Nephron progenitor cell (in vitro differentiated cells): ENCODE data around the gene MAN1C1.

Experiments used
- DNase-seq: peaks from one replicate; pipeline ENCODE4 v3.0.0; 2021
- H3K27ac Mint-ChIP-seq: 2 replicates; pipeline ENCODE4 v1.8.0; 2021; ENCODE audit warnings: mild to moderate bottlenecking, moderate library complexity, mixed read lengths
- H3K27me3 Mint-ChIP-seq: 2 replicates; pipeline ENCODE4 v1.8.0; 2021; ENCODE audit warnings: mild to moderate bottlenecking, low read depth, mixed read lengths; ENCODE audit not compliant: poor library complexity
- H3K36me3 Mint-ChIP-seq: 2 replicates; pipeline ENCODE4 v1.8.0; 2021; ENCODE audit warnings: low read depth, mixed read lengths
- H3K4me1 Mint-ChIP-seq: 2 replicates; pipeline ENCODE4 v1.8.0; 2021; ENCODE audit warnings: mixed read lengths
- H3K4me3 Mint-ChIP-seq: 2 replicates; pipeline ENCODE4 v1.8.0; 2021; ENCODE audit warnings: mild to moderate bottlenecking, moderate library complexity, mixed read lengths
- H3K9me3 Mint-ChIP-seq: 2 replicates; pipeline ENCODE4 v1.8.0; 2021; ENCODE audit warnings: mild to moderate bottlenecking, moderate library complexity, mixed read lengths
- TF ChIP-seq, protein P1 (sequence below): fragments of 200-600 bp; sonication (generic); IDR thresholded peaks from 2 replicates; pipeline ENCODE4 v1.5.0; 2021; ENCODE audit warnings: antibody characterized with exemption

MAN1C1 gene

DNA sequence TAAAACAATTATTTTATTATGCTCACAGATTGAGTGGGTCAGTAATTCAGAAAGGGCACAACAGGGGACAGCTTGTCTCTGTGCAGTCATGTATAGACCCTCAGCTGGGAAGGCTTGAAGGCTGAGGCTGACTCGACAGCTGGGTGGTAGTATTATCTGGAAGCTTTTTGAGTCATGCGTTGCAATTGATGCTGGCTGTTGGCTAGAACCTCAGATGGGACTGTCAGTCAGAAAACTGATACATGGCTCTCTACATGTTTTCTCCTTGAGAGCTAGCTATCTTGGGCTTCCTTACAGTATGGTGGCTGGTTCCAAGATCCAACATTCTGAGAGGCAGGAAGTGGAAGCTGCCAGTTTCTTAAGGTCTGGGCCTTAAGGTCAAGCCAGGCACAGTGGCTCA, 121.9 kb downstream of the MAN1C1 start:
- no peak overlapping the region for H3K4me3 Mint-ChIP-seq

DNA sequence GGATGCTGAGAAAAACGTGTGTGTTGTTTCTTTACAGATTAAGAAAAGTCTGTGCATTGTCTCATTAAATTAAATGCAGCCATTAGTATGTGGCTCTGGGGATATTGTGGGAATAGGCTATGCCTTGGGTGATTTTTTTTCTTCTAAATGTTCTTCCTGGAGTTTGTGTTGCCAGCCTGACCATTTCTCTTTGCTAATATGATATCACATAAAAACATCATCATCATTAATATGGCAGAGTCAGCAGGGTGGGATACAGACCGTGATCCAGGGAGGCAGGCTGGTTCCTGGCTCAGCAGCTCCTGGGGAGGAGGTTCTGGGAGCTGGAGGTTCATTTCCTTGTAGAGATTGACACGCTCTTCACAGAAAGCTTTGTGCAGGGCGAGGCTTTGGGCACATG, 122.8 kb downstream of the MAN1C1 start:
- Mint-ChIP-seq H3K4me1 (peaks cover 49% of the 10 kb centered on the region), H3K9me3 (peaks cover 5% of the 10 kb centered on the region), H3K27me3 (peaks cover 26% of the 10 kb centered on the region), H3K36me3 (no peaks in the 10 kb centered on the region), H3K27ac (no peak overlapping the region), H3K4me3 (no peak overlapping the region)
- TF ChIP-seq, protein P1, sequence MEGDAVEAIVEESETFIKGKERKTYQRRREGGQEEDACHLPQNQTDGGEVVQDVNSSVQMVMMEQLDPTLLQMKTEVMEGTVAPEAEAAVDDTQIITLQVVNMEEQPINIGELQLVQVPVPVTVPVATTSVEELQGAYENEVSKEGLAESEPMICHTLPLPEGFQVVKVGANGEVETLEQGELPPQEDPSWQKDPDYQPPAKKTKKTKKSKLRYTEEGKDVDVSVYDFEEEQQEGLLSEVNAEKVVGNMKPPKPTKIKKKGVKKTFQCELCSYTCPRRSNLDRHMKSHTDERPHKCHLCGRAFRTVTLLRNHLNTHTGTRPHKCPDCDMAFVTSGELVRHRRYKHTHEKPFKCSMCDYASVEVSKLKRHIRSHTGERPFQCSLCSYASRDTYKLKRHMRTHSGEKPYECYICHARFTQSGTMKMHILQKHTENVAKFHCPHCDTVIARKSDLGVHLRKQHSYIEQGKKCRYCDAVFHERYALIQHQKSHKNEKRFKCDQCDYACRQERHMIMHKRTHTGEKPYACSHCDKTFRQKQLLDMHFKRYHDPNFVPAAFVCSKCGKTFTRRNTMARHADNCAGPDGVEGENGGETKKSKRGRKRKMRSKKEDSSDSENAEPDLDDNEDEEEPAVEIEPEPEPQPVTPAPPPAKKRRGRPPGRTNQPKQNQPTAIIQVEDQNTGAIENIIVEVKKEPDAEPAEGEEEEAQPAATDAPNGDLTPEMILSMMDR = no peak
- no peak for DNase-seq

More for the DNA sequence above, 121.9 kb downstream of the MAN1C1 start:
- Mint-ChIP-seq H3K9me3 (peaks cover 5% of the 10 kb centered on the region), H3K4me1 (peaks cover 41% of the 10 kb centered on the region), H3K27me3 (peaks cover 29% of the 10 kb centered on the region), H3K27ac (no peak overlapping the region), H3K36me3 (no peaks in the 10 kb centered on the region)
- TF ChIP-seq, protein P1 = no peak
- DNase-seq = no peak

DNA sequence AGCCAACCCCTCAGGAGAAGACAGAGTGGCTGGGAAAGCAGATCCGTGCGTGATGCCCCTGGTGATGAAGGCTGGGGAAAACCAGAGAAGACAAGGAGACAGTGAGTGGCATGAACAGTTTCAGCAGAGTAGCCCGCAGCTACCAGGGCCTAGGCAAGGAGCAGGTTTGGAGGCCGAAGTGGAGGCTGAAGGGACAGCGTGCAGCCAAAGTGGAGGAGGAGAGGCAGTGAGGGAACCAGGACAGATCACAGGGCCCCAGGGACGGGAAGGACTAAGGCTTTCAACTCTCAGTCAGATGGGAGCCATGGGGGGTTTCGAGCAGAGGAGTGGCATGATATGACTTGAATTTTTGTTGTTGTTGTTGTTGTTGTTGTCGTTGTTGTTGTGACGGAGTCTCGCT, 123.5 kb downstream of the MAN1C1 start:
- H3K9me3 Mint-ChIP-seq = peaks cover 5% of the 10 kb centered on the region
- H3K27me3 Mint-ChIP-seq = peaks cover 28% of the 10 kb centered on the region
- H3K36me3 Mint-ChIP-seq = no peaks in the 10 kb centered on the region
- no peak overlapping the region for H3K27ac Mint-ChIP-seq
- no peak for DNase-seq
- H3K4me3 Mint-ChIP-seq = no peak overlapping the region
- TF ChIP-seq, protein P1 = no peak
- peaks cover 48% of the 10 kb centered on the region for H3K4me1 Mint-ChIP-seq

DNA sequence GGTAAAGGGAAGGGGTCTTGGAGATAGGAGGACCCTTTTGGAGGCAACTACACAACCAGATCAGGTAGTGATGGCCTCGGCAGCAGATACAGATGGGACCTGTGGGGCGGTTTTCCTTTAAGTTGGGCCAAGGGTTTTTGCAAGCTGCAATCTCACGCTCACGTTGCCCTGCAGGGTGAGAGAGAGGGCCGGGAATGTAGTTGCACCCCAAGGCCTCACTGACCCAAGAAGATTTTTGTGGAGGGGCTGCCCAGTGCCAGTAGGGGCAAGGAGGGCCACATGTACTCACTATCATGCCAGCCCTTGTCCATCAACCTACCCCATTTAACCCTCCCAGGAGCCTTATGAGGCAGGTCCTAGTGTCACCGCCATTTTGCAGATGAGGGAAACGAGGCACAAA, 125.7 kb downstream of the MAN1C1 start:
- Mint-ChIP-seq H3K27me3 (peaks cover 29% of the 10 kb centered on the region), H3K36me3 (no peaks in the 10 kb centered on the region), H3K9me3 (peaks cover 5% of the 10 kb centered on the region), H3K4me3 (no peak overlapping the region), H3K4me1 (peaks cover 36% of the 10 kb centered on the region), H3K27ac (no peak overlapping the region)
- DNase-seq = no peak
- TF ChIP-seq, protein P1 = no peak

DNA sequence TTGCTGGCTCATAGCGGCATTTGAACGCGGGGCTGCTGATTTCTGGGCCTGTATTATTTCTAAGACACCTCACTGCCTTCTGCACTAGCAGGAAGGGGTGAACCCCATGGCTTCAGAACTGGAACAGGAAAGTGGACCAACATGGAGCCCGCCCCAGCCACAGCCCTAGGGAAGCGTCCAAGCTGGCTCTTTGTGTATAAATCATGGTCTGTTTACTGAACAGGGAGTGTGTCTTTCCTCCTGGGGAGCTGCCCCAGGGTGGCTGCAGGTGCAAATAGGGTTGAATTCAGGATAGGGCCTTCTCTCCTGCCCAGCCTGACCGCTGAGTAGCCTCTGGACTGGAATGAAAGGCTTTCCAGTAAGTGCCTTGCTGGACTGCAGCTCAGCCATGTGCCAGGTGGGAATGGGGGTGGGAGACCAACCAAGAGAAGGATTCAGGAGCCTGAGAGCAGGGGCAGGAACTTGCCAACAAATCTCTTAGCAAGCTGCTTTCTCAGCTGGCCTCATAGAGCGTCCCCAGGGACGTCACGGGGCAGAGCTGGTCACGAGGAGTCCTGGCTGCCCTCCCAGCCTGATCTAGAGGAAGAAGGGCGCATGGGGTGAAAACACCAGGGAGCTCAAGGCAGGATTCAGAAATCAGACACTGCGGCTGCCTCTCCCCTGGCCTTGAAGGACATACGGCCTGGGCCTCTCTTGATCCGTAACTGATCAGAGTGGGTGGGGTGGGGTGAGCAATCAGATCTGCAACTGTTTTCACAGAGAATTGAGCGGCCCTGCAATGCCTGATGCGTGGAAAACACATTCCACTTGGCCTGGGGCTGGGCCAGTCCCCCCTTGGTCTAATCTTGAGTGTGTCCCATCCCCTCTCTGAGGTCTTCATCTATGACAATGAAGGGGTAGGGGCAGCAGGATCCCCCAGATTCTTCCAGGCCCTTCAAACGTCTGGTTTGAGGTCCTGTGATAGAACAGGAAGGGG, 126.9 kb downstream of the MAN1C1 start:
- no peak overlapping the region for H3K4me3 Mint-ChIP-seq
- H3K4me1 Mint-ChIP-seq = peaks cover 36% of the 10 kb centered on the region
- DNase-seq = peak; percentile 23
- TF ChIP-seq, protein P1 = no peak
- H3K9me3 Mint-ChIP-seq = no peaks in the 10 kb centered on the region
- peak overlapping the region; percentile 78 for H3K27ac Mint-ChIP-seq
- H3K27me3 Mint-ChIP-seq = peaks cover 19% of the 10 kb centered on the region
- no peaks in the 10 kb centered on the region for H3K36me3 Mint-ChIP-seq
